Upper lobe of right lung (tissue), 1 donor: Measurements from ENCODE around the gene CHN2. TPM values are rescaled to one million over a fixed set of nuclear protein-coding genes. Genes with fewer than 3 reads are reported as not detected.
A peak's percentile ranks its signal among the peaks of the same experiment; 100 is the strongest.

ENCODE experiments used
- ATAC-seq: fragments of 200-7000 bp; cut with Tn5 transposase; one replicate; pipeline ENCODE4 v1.9.1; 2020; ENCODE audit warnings: mild to moderate bottlenecking, moderate library complexity
- DNase-seq: peaks from one replicate; pipeline ENCODE4 v3.0.0-alpha.2; 2020
- H3K27ac ChIP-seq: fragments of 200-600 bp; one replicate; pipeline ENCODE4 v1.8.0; 2022
- H3K27me3 ChIP-seq: fragments of 200-600 bp; one replicate; pipeline ENCODE4 v1.8.0; 2022; ENCODE audit warnings: mild to moderate bottlenecking
- H3K36me3 ChIP-seq: fragments of 200-600 bp; one replicate; pipeline ENCODE4 v1.8.0; 2022
- H3K4me1 ChIP-seq: fragments of 200-600 bp; one replicate; pipeline ENCODE4 v1.8.0; 2022
- H3K4me3 ChIP-seq: fragments of 200-600 bp; one replicate; pipeline ENCODE4 v1.8.0; 2022; ENCODE audit warnings: mild to moderate bottlenecking
- H3K9me3 ChIP-seq: fragments of 200-600 bp; one replicate; pipeline ENCODE4 v1.8.0; 2022
- intact Hi-C: fragments of 100-400 bp; cut with DNase I; formaldehyde crosslinking; loops from one replicate; pipeline ENCODE4 v1.11.0; 2022
- total RNA-seq: library from RNA; stranded (reverse); fragmentation: NEBNext Ultra II Directional; extraction: Animal tissue kit (Norgen Biotek cat#: 25700); gene quantifications from one replicate; pipeline ENCODE4 v1.2.1, GENCODE V29; 2021
- TF ChIP-seq, protein P1 (sequence below): fragments of 200-600 bp; IDR thresholded peaks from one replicate; pipeline ENCODE4 v1.8.0; 2022; ENCODE audit warnings: antibody characterized with exemption
- donor health status: DM: no; HTN: yes; CAD: no; lungs with severe emphysema.

CHN2 gene
- total RNA-seq, 1 donor from 2014 or later: 14.4 TPM

DNA sequence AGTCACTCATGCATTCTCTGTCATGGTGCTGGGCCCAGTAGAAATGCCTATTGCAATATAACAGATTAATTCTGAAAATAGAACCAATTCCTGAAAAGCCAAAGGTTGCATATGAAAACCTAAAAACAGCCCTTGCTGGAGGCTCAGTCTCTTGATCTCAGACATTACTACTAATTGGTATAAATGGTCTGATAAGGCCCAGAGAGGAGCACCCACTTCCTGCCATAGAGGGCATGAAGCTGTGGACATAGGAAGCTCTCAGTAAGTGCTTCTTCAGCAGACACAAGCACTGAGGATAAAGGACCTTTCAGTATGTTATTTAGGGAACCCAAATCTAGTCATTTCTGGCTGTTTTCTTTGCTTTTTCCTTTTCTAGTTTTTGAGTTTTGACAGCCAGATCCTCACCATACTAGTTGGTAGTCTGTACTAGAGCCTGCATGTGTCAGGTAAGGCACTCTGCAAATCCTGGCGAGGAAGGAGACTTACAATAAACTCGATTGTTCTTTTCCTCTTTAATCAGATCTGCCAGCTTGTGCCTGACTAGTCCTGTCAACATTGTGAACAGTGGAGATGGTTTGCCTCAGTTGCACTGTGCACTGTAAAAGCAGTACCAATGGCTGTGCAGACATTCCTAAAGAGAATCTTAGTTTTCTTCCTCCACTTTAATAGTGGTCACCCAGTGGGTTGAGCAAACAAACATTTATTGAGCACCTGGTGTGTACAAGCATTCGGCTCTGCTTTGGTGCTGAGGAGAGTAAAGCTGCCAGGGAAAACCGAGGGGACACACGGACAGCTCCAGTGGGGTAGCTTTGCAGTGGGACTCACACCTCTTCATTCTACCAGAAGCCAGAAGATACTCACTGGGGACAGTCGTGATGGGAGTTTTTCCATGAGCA lies 140.9 kb downstream of the CHN2 start:
- intact Hi-C loops: no loop called here
- Histone ChIP-seq H3K27me3 (no peaks in the 10 kb centered on the region), H3K36me3 (no peaks in the 10 kb centered on the region), H3K4me3 (no peak overlapping the region), H3K27ac (no peak overlapping the region), H3K9me3 (no peaks in the 10 kb centered on the region), H3K4me1 (peaks cover 14% of the 10 kb centered on the region)
- ATAC-seq (no peak), DNase-seq (no peak)
- TF ChIP-seq, protein P1, sequence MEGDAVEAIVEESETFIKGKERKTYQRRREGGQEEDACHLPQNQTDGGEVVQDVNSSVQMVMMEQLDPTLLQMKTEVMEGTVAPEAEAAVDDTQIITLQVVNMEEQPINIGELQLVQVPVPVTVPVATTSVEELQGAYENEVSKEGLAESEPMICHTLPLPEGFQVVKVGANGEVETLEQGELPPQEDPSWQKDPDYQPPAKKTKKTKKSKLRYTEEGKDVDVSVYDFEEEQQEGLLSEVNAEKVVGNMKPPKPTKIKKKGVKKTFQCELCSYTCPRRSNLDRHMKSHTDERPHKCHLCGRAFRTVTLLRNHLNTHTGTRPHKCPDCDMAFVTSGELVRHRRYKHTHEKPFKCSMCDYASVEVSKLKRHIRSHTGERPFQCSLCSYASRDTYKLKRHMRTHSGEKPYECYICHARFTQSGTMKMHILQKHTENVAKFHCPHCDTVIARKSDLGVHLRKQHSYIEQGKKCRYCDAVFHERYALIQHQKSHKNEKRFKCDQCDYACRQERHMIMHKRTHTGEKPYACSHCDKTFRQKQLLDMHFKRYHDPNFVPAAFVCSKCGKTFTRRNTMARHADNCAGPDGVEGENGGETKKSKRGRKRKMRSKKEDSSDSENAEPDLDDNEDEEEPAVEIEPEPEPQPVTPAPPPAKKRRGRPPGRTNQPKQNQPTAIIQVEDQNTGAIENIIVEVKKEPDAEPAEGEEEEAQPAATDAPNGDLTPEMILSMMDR: no peak

DNA sequence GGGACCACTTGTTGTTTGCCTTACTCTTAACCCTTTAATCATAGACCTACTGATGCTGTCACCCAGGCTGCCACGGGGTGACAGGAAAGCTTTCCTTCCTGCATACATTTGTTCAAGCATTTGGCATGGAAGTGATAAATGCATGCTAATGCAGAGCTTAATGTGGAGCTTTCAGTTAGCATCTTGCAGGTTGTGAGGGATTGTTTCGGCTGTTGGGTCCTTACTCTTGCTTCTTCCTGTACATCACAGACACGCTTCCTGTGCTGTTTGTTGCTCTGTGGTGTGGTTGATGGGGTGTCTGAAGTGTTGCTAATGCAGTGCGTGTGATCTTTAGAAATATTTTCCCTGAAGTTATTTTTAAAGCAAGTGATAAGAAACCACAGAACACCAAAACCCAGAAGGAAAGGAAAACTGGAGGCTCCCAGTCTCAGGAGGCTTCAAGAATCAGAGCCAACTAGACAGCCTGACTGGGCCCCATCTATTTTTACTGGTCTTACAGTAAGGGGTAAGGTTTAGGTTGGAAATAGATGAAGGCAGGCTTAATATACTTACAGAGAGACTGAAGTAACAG lies 143.1 kb downstream of the CHN2 start:
- peak; percentile 32 for ATAC-seq
- peaks cover 9% of the 10 kb centered on the region for H3K4me1 ChIP-seq
- H3K27me3 ChIP-seq: no peaks in the 10 kb centered on the region
- intact Hi-C loops: no loop called here
- H3K27ac ChIP-seq: no peak overlapping the region
- no peak for DNase-seq
- H3K36me3 ChIP-seq: no peaks in the 10 kb centered on the region
- no peak overlapping the region for H3K4me3 ChIP-seq
- TF ChIP-seq, protein P1: no peak
- H3K9me3 ChIP-seq: no peaks in the 10 kb centered on the region

DNA sequence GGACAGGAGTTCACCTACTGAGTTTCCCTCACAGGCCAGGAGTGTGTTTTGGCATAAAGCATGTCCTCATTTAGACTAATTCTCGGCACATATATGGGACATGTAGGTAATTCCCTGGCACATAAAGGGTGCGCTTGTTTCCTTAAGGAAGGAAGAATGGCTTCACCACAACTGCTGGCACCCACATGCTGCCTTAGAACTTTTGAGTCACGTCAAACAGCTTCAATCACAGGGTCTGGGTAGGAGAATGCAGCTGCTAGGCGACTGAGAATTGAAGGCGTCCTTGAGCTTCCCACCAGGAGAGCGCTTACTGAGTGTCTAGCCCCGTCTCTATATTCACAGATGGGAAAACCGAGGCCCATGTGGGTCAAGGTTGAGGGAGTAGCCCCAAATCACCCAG lies 146.1 kb downstream of the CHN2 start:
- H3K36me3 ChIP-seq: no peaks in the 10 kb centered on the region
- H3K9me3 ChIP-seq: no peaks in the 10 kb centered on the region
- intact Hi-C loops: no loop called here
- TF ChIP-seq, protein P1: no peak
- peaks cover 9% of the 10 kb centered on the region for H3K4me1 ChIP-seq
- DNase-seq: no peak
- no peak overlapping the region for H3K27ac ChIP-seq
- H3K27me3 ChIP-seq: no peaks in the 10 kb centered on the region
- H3K4me3 ChIP-seq: no peak overlapping the region
- no peak for ATAC-seq

DNA sequence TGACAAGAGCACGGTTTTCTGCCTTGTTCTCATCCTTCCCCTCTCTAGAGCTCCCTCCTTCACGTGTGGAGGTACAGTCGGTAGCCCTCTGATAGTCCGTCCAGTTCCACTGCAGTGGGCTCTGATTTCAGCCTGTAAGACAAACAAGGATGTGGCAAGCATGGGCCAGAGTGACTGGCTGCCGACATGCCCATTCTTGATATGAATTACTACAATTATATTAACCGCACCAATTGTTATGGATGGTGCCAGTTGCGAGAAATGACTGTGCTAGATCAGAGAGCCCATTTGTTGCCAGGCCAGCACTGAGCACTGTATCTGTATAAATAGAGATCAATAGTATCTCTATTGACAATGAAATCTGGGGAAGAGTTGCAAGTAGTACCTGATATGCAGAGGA lies 146.6 kb downstream of the CHN2 start:
- H3K4me3 ChIP-seq: no peak overlapping the region
- no peaks in the 10 kb centered on the region for H3K36me3 ChIP-seq
- peaks cover 9% of the 10 kb centered on the region for H3K4me1 ChIP-seq
- H3K27me3 ChIP-seq: no peaks in the 10 kb centered on the region
- H3K9me3 ChIP-seq: no peaks in the 10 kb centered on the region
- DNase-seq (no peak), ATAC-seq (no peak)
- TF ChIP-seq, protein P1: no peak
- H3K27ac ChIP-seq: no peak overlapping the region
- intact Hi-C loops: no loop called here

DNA sequence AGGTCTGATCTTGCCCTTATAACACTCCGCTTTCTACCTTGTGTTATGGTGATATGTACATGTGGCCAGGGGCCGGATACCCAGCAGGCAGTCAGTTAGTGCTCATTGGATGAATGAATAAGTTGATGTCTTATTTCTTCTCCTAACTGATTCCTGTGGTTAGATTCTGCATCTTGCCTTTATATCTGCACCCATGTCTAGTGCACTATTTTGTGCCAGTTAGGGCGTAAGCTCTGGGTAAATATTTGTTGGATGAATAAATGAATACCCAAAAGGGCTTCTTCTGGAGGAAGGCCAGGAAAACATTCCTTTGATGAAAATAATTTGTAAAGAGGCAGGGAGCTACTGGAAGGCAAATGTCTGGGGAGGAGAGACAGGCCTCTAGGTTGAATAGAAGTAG lies 148.2 kb downstream of the CHN2 start:
- Histone ChIP-seq H3K36me3 (no peaks in the 10 kb centered on the region), H3K9me3 (no peaks in the 10 kb centered on the region), H3K4me3 (no peak overlapping the region), H3K27ac (no peak overlapping the region), H3K27me3 (no peaks in the 10 kb centered on the region), H3K4me1 (no peaks in the 10 kb centered on the region)
- intact Hi-C loops: no loop called here
- ATAC-seq (no peak), DNase-seq (no peak)
- TF ChIP-seq, protein P1: no peak
